HFFc6 (cell line): ENCODE measurements around the gene ZNF740. TPM values are rescaled to one million over a fixed set of nuclear protein-coding genes. Genes with fewer than 3 reads are reported as not detected.
"Not testable (repeated sequence)": the region's sequence is repeated elsewhere in the genome, so short reads cannot be mapped to it uniquely, and the experiment has no call there.

Experiments
- DNase-seq: peaks from one replicate; pipeline ENCODE4 v3.0.0-alpha.2; 2018
- H3K27ac Mint-ChIP-seq: 2 replicates; pipeline ENCODE4 v1.8.0; 2020; ENCODE audit warnings: mild to moderate bottlenecking, mixed read lengths
- H3K27me3 Mint-ChIP-seq: 2 replicates; pipeline ENCODE4 v1.8.0; 2021; ENCODE audit warnings: mild to moderate bottlenecking, moderate library complexity, mixed read lengths; ENCODE audit not compliant: insufficient read depth
- H3K36me3 Mint-ChIP-seq: 2 replicates; pipeline ENCODE4 v1.8.0; 2021; ENCODE audit warnings: low read depth, mixed read lengths
- H3K4me1 Mint-ChIP-seq: 2 replicates; pipeline ENCODE4 v1.8.0; 2020; ENCODE audit warnings: low read depth, mixed read lengths
- H3K4me3 Mint-ChIP-seq: 2 replicates; pipeline ENCODE4 v1.8.0; 2020; ENCODE audit warnings: mild to moderate bottlenecking, moderate library complexity, mixed read lengths
- H3K9me3 Mint-ChIP-seq: 2 replicates; pipeline ENCODE4 v1.8.0; 2020; ENCODE audit warnings: mild to moderate bottlenecking, mixed read lengths
- CTCF ChIP-seq: fragments of 200-600 bp; sonication (generic); IDR thresholded peaks from 2 replicates; pipeline ENCODE4 v1.5.0; 2021; ENCODE audit warnings: antibody characterized with exemption, mild to moderate bottlenecking
- total RNA-seq, 6 experiments: library from RNA; stranded (reverse); fragmentation: NEBNext Ultra II Directional; extraction: Animal tissue kit (Norgen Biotek cat#: 25700); gene quantifications; 2 replicates in 1 of 6; 3 replicates in 5 of 6; pipeline ENCODE4 v1.2.3, GENCODE V29; 2021

Gene ZNF740
- total RNA-seq, 6 experiments from 2014 or later = 17.3 to 25.7 (median 19.3) TPM

- TF ChIP-seq CTCF = no peak
- Mint-ChIP-seq H3K27ac (no peak overlapping the region), H3K4me1 (peaks cover 13% of the 10 kb centered on the region), H3K27me3 (no peaks in the 10 kb centered on the region; the same call in 1 of the 2 replicates), H3K4me3 (no peak overlapping the region), H3K9me3 (no peaks in the 10 kb centered on the region), H3K36me3 (peaks cover 12% of the 10 kb centered on the region)
- DNase-seq = no peak
These were observed 20.5 kb upstream of the ZNF740 start for GRCh38 chr12:53160000-53160399.

GRCh38 chr12:53160673-53161072, 19.8 kb upstream of the ZNF740 start:
- no peak for DNase-seq
- Mint-ChIP-seq H3K27ac (no peak overlapping the region), H3K4me1 (peaks cover 10% of the 10 kb centered on the region), H3K4me3 (no peak overlapping the region), H3K27me3 (no peaks in the 10 kb centered on the region; the same call in 1 of the 2 replicates), H3K36me3 (peaks cover 12% of the 10 kb centered on the region), H3K9me3 (no peaks in the 10 kb centered on the region)
- no peak for TF ChIP-seq CTCF

- Mint-ChIP-seq H3K36me3 (peaks cover 12% of the 10 kb centered on the region), H3K27ac (no peak overlapping the region), H3K4me3 (no peak overlapping the region), H3K27me3 (no peaks in the 10 kb centered on the region; the same call in 1 of the 2 replicates), H3K9me3 (no peaks in the 10 kb centered on the region), H3K4me1 (peaks cover 8% of the 10 kb centered on the region)
- TF ChIP-seq CTCF = no peak
- DNase-seq = no peak
These were observed 19.2 kb upstream of the ZNF740 start for GRCh38 chr12:53161119-53161911.

- DNase-seq, H3K9me3 Mint-ChIP-seq, H3K4me3 Mint-ChIP-seq, H3K27ac Mint-ChIP-seq, H3K27me3 Mint-ChIP-seq: not testable (repeated sequence)
- peaks cover 20% of the 10 kb centered on the region for H3K4me1 Mint-ChIP-seq
- H3K36me3 Mint-ChIP-seq = peaks cover 12% of the 10 kb centered on the region
These were observed 17.5 kb upstream of the ZNF740 start for GRCh38 chr12:53163008-53163407.

- Mint-ChIP-seq H3K4me3 (no peak overlapping the region), H3K27me3 (no peaks in the 10 kb centered on the region), H3K36me3 (peaks cover 11% of the 10 kb centered on the region), H3K4me1 (peaks cover 24% of the 10 kb centered on the region), H3K27ac (no peak overlapping the region), H3K9me3 (no peaks in the 10 kb centered on the region)
- no peak for TF ChIP-seq CTCF
- no peak for DNase-seq
These were observed 13.7 kb upstream of the ZNF740 start for GRCh38 chr12:53166837-53167236.

- Mint-ChIP-seq H3K27ac (no peak overlapping the region), H3K4me1 (peaks cover 47% of the 10 kb centered on the region), H3K9me3 (no peaks in the 10 kb centered on the region), H3K36me3 (peaks cover 8% of the 10 kb centered on the region), H3K4me3 (no peak overlapping the region), H3K27me3 (no peaks in the 10 kb centered on the region)
- no peak for DNase-seq
- no peak for TF ChIP-seq CTCF
These were observed 10.9 kb upstream of the ZNF740 start for GRCh38 chr12:53169644-53170043.
